ENCODE data around the gene DCTN4. TPM values are rescaled to one million over a fixed set of nuclear protein-coding genes. Genes with fewer than 3 reads are reported as not detected.
A peak's percentile ranks its signal among the peaks of the same experiment; 100 is the strongest.

DCTN4 gene
- 10 to 100 TPM; 68.4 to 87.1 TPM for total RNA-seq

GRCh38 chr5:150758531-150759333, at the start of gene DCTN4:
Gene DCTN4, minus strand, starts transcription at chr5:150759017. Its CDS starts 24 bp downstream, at chr5:150758993.
- Histone ChIP-seq H3K4me1 (replicated peaks) (peaks cover 10% of the 10 kb centered on the region), H3K27ac (peak within 1 kb of the TSS; percentile 98), H3K36me3 (no peaks in the 10 kb centered on the region), H3K27me3 (replicated peaks; ENCODE audit: insufficient read depth) (no peaks in the 10 kb centered on the region), H3K4me3 (peak within 1 kb of the TSS; percentile 63 to 76), H3K9me3 (no peaks in the 10 kb centered on the region)
- peak; percentile 98 for DNase-seq (ENCODE audit: low spot score)
- intact Hi-C loops (cut with DNase I) = loop anchor here (2.0 kb wide), 1 partner anchor 20 kb away; the partner anchor contains the start of gene SMIM3
- WGBS = 1% methylated on average over 51 of the region's 51 CpGs
- TF ChIP-seq POLR2AphosphoS5 (IDR thresholded peaks at IDR 0.05) (peak; percentile 80), POLR2A (IDR thresholded peaks at IDR 0.05) (peak; percentile 51), CTCF (IDR thresholded peaks at IDR 0.05) (peak in 2 of 4 experiments; percentile 23 to 33)

- no peak overlapping the region for H3K4me3 ChIP-seq
- WGBS = 92% methylated on average over 6 of the region's 6 CpGs
- H3K27ac ChIP-seq = no peak overlapping the region
- DNase-seq (ENCODE audit: low spot score) = no peak
- TF ChIP-seq POLR2A (IDR thresholded peaks at IDR 0.05) (no peak), POLR2AphosphoS5 (IDR thresholded peaks at IDR 0.05) (no peak), CTCF (IDR thresholded peaks at IDR 0.05) (no peak)
- intact Hi-C loops (cut with DNase I) = loop anchor here (5.0 kb wide), 1 partner anchor 43 kb away; the partner anchor contains the start of gene IRGM
- no peaks in the 10 kb centered on the region for H3K27me3 ChIP-seq (replicated peaks; ENCODE audit: insufficient read depth)
- no peaks in the 10 kb centered on the region for H3K36me3 ChIP-seq
- no peaks in the 10 kb centered on the region for H3K4me1 ChIP-seq (replicated peaks)
- no peaks in the 10 kb centered on the region for H3K9me3 ChIP-seq
These were observed 45.6 kb upstream of the DCTN4 start for GRCh38 chr5:150804388-150804787.

DNA sequence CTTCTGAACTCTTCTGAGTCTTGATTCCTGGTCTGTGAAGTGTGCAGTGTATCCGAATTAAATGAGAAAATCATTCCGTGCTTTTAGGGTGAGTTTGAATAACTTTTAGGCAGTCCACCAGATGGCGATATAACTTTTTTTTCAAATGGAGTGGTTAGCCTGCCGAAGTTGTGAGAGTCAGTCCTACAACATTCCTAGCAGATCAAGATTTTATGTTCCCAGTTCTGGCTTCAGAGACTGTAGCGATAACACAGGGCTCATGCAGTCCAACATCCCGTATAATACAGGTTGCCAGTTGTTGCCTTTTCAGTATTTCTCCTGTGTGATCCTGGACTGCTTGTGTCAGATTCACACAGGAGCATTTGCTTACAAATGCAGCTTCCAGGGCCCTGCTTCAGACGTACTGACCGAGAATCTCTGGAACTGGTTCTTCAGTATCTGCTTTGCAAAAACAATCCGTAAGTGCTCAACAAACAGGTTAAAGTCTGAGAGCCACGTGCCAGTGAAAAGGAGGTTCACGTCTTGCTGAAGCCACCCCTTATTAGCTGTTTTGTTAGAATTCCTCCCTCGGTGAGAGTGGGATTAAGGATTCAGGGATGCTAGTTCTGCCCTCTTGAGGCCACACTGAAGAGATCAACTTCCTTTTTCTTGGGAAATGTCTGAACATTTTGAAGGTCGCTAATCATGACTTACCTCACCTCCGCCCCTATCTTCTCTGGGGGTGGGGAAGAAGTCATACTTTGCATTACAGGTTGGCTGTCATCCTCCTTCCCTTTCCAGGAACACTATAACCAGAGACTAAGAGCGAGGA, 42.5 kb upstream of the DCTN4 start:
- H3K4me1 ChIP-seq (replicated peaks) = no peaks in the 10 kb centered on the region
- peak; percentile 41 for TF ChIP-seq POLR2AphosphoS5 (IDR thresholded peaks at IDR 0.05)
- TF ChIP-seq POLR2A (IDR thresholded peaks at IDR 0.05) = no peak
- TF ChIP-seq CTCF (IDR thresholded peaks at IDR 0.05) = peak; percentile 30 to 78 (median 58)
- DNase-seq (ENCODE audit: low spot score) = peak; percentile 41
- H3K4me3 ChIP-seq = peak overlapping the region; percentile 21 to 22
- peak overlapping the region; percentile 52 to 67 for H3K27ac ChIP-seq
- H3K36me3 ChIP-seq = no peaks in the 10 kb centered on the region
- WGBS = 8% methylated on average over 15 of the region's 15 CpGs
- H3K27me3 ChIP-seq (replicated peaks; ENCODE audit: insufficient read depth) = no peaks in the 10 kb centered on the region
- intact Hi-C loops (cut with DNase I) = loop anchor here (5.0 kb wide), 1 partner anchor 46 kb away; the partner anchor contains the start of gene IRGM
- no peaks in the 10 kb centered on the region for H3K9me3 ChIP-seq

- Histone ChIP-seq H3K27ac (no peak overlapping the region), H3K4me1 (replicated peaks) (no peaks in the 10 kb centered on the region), H3K36me3 (no peaks in the 10 kb centered on the region), H3K9me3 (no peaks in the 10 kb centered on the region), H3K27me3 (replicated peaks; ENCODE audit: insufficient read depth) (no peaks in the 10 kb centered on the region), H3K4me3 (no peak overlapping the region)
- no peak for DNase-seq (ENCODE audit: low spot score)
- no peak for TF ChIP-seq POLR2AphosphoS5 (IDR thresholded peaks at IDR 0.05)
- TF ChIP-seq CTCF (IDR thresholded peaks at IDR 0.05) = no peak
- no peak for TF ChIP-seq POLR2A (IDR thresholded peaks at IDR 0.05)
- intact Hi-C loops (cut with DNase I) = no loop called here
- WGBS = 97% methylated on average over 2 of the region's 2 CpGs
These were observed 38.6 kb upstream of the DCTN4 start for GRCh38 chr5:150797384-150797783.
